Smooth muscle cell (in vitro differentiated cells): Measurements from ENCODE around the gene LYVE1. TPM values are rescaled to one million over a fixed set of nuclear protein-coding genes. Genes with fewer than 3 reads are reported as not detected.

Experiments
- DNase-seq: peaks from one replicate; lab custom pipeline; 2025; ENCODE audit not compliant: unreplicated experiment; lab: John Stamatoyannopoulos, UW
- H2AFZ ChIP-seq: fragments of 200-600 bp; sonication (generic); 2 replicates; pipeline ENCODE4 v1.6.0; 2016; ENCODE audit warnings: antibody characterized with exemption, low read depth, mild to moderate bottlenecking
- H3F3A ChIP-seq: fragments of 200-600 bp; sonication (generic); 2 replicates; pipeline ENCODE4 v1.6.0; 2017; ENCODE audit warnings: antibody characterized with exemption, low read depth
- H3K27ac ChIP-seq: fragments of 200-600 bp; sonication (generic); 2 replicates; pipeline ENCODE4 v1.5.1; 2016; ENCODE audit warnings: low read depth, mild to moderate bottlenecking
- H3K27me3 ChIP-seq: fragments of 200-600 bp; sonication (generic); 2 replicates; pipeline ENCODE4 v1.6.1; 2016; ENCODE audit warnings: low read depth, mild to moderate bottlenecking
- H3K36me3 ChIP-seq: fragments of 200-600 bp; sonication (generic); 2 replicates; pipeline ENCODE4 v1.5.1; 2016; ENCODE audit warnings: low read depth
- H3K4me1 ChIP-seq: fragments of 200-600 bp; sonication (generic); 2 replicates; pipeline ENCODE4 v1.5.1; 2016; ENCODE audit warnings: low read depth
- H3K4me2 ChIP-seq: fragments of 200-600 bp; sonication (generic); 2 replicates; pipeline ENCODE4 v1.6.0; 2016; ENCODE audit warnings: mild to moderate bottlenecking
- H3K4me3 ChIP-seq: fragments of 200-600 bp; sonication (generic); 2 replicates; pipeline ENCODE4 v1.5.1; 2016; ENCODE audit warnings: mild to moderate bottlenecking
- H3K79me2 ChIP-seq: fragments of 200-600 bp; sonication (generic); 2 replicates; pipeline ENCODE4 v1.6.0; 2016; ENCODE audit warnings: low read depth, mild to moderate bottlenecking
- H3K9ac ChIP-seq: fragments of 200-600 bp; sonication (generic); 2 replicates; pipeline ENCODE4 v1.6.0; 2016; ENCODE audit warnings: low read depth
- H3K9me3 ChIP-seq: fragments of 200-600 bp; sonication (generic); replicated peaks from 2 replicates; pipeline ENCODE4 v1.5.1; 2016; ENCODE audit warnings: low read depth
- H4K20me1 ChIP-seq: fragments of 200-600 bp; sonication (generic); 2 replicates; pipeline ENCODE4 v1.6.0; 2016; ENCODE audit warnings: low read depth
- CTCF ChIP-seq: fragments of 200-600 bp; sonication (generic); IDR thresholded peaks from 2 replicates; pipeline ENCODE4 v1.5.1; 2017; ENCODE audit warnings: borderline replicate concordance, mild to moderate bottlenecking, antibody characterized with exemption; ENCODE audit not compliant: insufficient read depth, poor library complexity, severe bottlenecking
- WGBS: methylation state at CpG from one replicate; pipeline ENCODE4 v1.1.7; 2016; ENCODE audit warnings: low lambda C conversion rate; 5-methylcytosine and 5-hydroxymethylcytosine counted together
- polyA plus RNA-seq: library from polyadenylated mRNA; unstranded; fragments of >200 nt; fragmentation: Nextera tagmentation; extraction: Ambion mirVana; gene quantifications from 2 replicates; pipeline ENCODE4 v1.2.1, GENCODE V29; 2016
- total RNA-seq: library from RNA; depleted of rRNA; stranded (reverse); fragments of >200 nt; gene quantifications from 2 replicates; pipeline ENCODE4 v1.2.3, GENCODE V29; 2014

The LYVE1 gene
- total and polyA plus RNA-seq, 2 experiments from 2014 or later, result not detected

GRCh38 chr11:10591741-10592140 lies 23.3 kb upstream of the LYVE1 start:
- Histone ChIP-seq H3K79me2 (no peaks in the 10 kb centered on the region), H3K4me2 (peak overlapping the region; percentile 56), H4K20me1 (no peaks in the 10 kb centered on the region), H3K36me3 (no peaks in the 10 kb centered on the region), H3F3A (peaks cover 5% of the 10 kb centered on the region), H3K27ac (peak overlapping the region; percentile 91), H3K27me3 (no peaks in the 10 kb centered on the region), H2AFZ (no peak overlapping the region), H3K4me1 (peaks cover 24% of the 10 kb centered on the region), H3K9me3 (no peaks in the 10 kb centered on the region), H3K4me3 (no peak overlapping the region), H3K9ac (peak overlapping the region; percentile 36)
- WGBS, result 78% methylated on average over 2 of the region's 2 CpGs
- no peak for TF ChIP-seq CTCF
- DNase-seq, result no peak

- DNase-seq, result no peak
- H3K4me3 ChIP-seq, result no peak overlapping the region
- H2AFZ ChIP-seq, result no peak overlapping the region
- 83% methylated on average over 2 of the region's 2 CpGs for WGBS
- H3K4me2 ChIP-seq, result no peak overlapping the region
- H4K20me1 ChIP-seq, result no peaks in the 10 kb centered on the region
- peak overlapping the region; percentile 91 for H3K27ac ChIP-seq
- peaks cover 5% of the 10 kb centered on the region for H3F3A ChIP-seq
- no peaks in the 10 kb centered on the region for H3K9me3 ChIP-seq
- H3K79me2 ChIP-seq, result no peaks in the 10 kb centered on the region
- peak overlapping the region; percentile 36 for H3K9ac ChIP-seq
- no peaks in the 10 kb centered on the region for H3K27me3 ChIP-seq
- H3K36me3 ChIP-seq, result no peaks in the 10 kb centered on the region
- TF ChIP-seq CTCF, result no peak
- H3K4me1 ChIP-seq, result peaks cover 24% of the 10 kb centered on the region
Measured at GRCh38 chr11:10590218-10590915, 21.9 kb upstream of the LYVE1 start.

- no peaks in the 10 kb centered on the region for H3K36me3 ChIP-seq
- no peaks in the 10 kb centered on the region for H4K20me1 ChIP-seq
- peak overlapping the region; percentile 91 for H3K27ac ChIP-seq
- H3K4me1 ChIP-seq, result peaks cover 24% of the 10 kb centered on the region
- no peak overlapping the region for H2AFZ ChIP-seq
- no peak overlapping the region for H3K4me3 ChIP-seq
- no peaks in the 10 kb centered on the region for H3K27me3 ChIP-seq
- H3K9ac ChIP-seq, result peak overlapping the region; percentile 27
- H3K4me2 ChIP-seq, result no peak overlapping the region
- H3F3A ChIP-seq, result peaks cover 5% of the 10 kb centered on the region
- TF ChIP-seq CTCF, result no peak
- WGBS, result 80% methylated on average over 2 of the region's 2 CpGs
- DNase-seq, result no peak
- no peaks in the 10 kb centered on the region for H3K79me2 ChIP-seq
- no peaks in the 10 kb centered on the region for H3K9me3 ChIP-seq
Measured at GRCh38 chr11:10588904-10589303, 20.4 kb upstream of the LYVE1 start.

- no peak overlapping the region for H3K4me3 ChIP-seq
- H3K4me1 ChIP-seq, result peaks cover 24% of the 10 kb centered on the region
- no peak for TF ChIP-seq CTCF
Measured at GRCh38 chr11:10587995-10588394, 19.5 kb upstream of the LYVE1 start.

More at GRCh38 chr11:10587995-10588394, 19.5 kb upstream of the LYVE1 start:
- DNase-seq, result no peak
- H3K4me2 ChIP-seq, result no peak overlapping the region
- H3K27ac ChIP-seq, result peak overlapping the region; percentile 91
- no peaks in the 10 kb centered on the region for H3K79me2 ChIP-seq
- no peaks in the 10 kb centered on the region for H3K9me3 ChIP-seq
- 72% methylated on average over 3 of the region's 3 CpGs for WGBS
- no peaks in the 10 kb centered on the region for H4K20me1 ChIP-seq
- no peak overlapping the region for H3K9ac ChIP-seq
- H2AFZ ChIP-seq, result no peak overlapping the region
- H3K27me3 ChIP-seq, result no peaks in the 10 kb centered on the region
- peaks cover 5% of the 10 kb centered on the region for H3F3A ChIP-seq
- H3K36me3 ChIP-seq, result no peaks in the 10 kb centered on the region
